GM19025 (cell line): ENCODE measurements around the gene NXPH2.
"Not testable (repeated sequence)": the region's sequence is repeated elsewhere in the genome, so short reads cannot be mapped to it uniquely, and the experiment has no call there.

Source experiments
- ATAC-seq: cut with Tn5 transposase; IDR thresholded peaks from one replicate; pipeline ENCODE4 v1.9.1; 2021; ENCODE audit warnings: mild to moderate bottlenecking, low read depth, moderate library complexity; ENCODE audit not compliant: unreplicated experiment

Gene NXPH2

GRCh38 chr2:138760676-138761075 is 19.5 kb downstream of the NXPH2 start:
- no peak for ATAC-seq

GRCh38 chr2:138757384-138757783 is 22.8 kb downstream of the NXPH2 start:
- ATAC-seq = no peak

- no peak for ATAC-seq
Observed at GRCh38 chr2:138752197-138752956, 27.8 kb downstream of the NXPH2 start.

GRCh38 chr2:138744713-138745112 is 35.5 kb downstream of the NXPH2 start:
- ATAC-seq = no peak

GRCh38 chr2:138742441-138743057 is 37.6 kb downstream of the NXPH2 start:
- ATAC-seq = no peak

- ATAC-seq = no peak
Observed at GRCh38 chr2:138741851-138742250, 38.3 kb downstream of the NXPH2 start.

- not testable (repeated sequence) for ATAC-seq
Observed at GRCh38 chr2:138737009-138737554, 43.1 kb downstream of the NXPH2 start.

GRCh38 chr2:138732651-138733050 is 47.5 kb downstream of the NXPH2 start:
- ATAC-seq = no peak

GRCh38 chr2:138730497-138731030 is 49.6 kb downstream of the NXPH2 start:
- peak; percentile 89 for ATAC-seq

GRCh38 chr2:138727956-138728355 is 52.2 kb downstream of the NXPH2 start:
- ATAC-seq = no peak

GRCh38 chr2:138726681-138727080 is 53.5 kb downstream of the NXPH2 start:
- no peak for ATAC-seq

- no peak for ATAC-seq
Observed at GRCh38 chr2:138724729-138725459, 55.3 kb downstream of the NXPH2 start.

GRCh38 chr2:138724327-138724726 is 55.9 kb downstream of the NXPH2 start:
- no peak for ATAC-seq

- no peak for ATAC-seq
Observed at GRCh38 chr2:138723196-138723987, 56.8 kb downstream of the NXPH2 start.

GRCh38 chr2:138722316-138722715 is 57.9 kb downstream of the NXPH2 start:
- ATAC-seq = no peak

GRCh38 chr2:138720035-138720838 is 60.0 kb downstream of the NXPH2 start:
- no peak for ATAC-seq

- ATAC-seq = no peak
Observed at GRCh38 chr2:138718405-138718804, 61.8 kb downstream of the NXPH2 start.

GRCh38 chr2:138716183-138716582 is 64.0 kb downstream of the NXPH2 start:
- peak; percentile 29 for ATAC-seq

GRCh38 chr2:138713504-138713903 is 66.7 kb downstream of the NXPH2 start:
- no peak for ATAC-seq
